ENCODE data around the gene C11orf68. TPM values are rescaled to one million over a fixed set of nuclear protein-coding genes. Genes with fewer than 3 reads are reported as not detected.

The C11orf68 gene
- total and polyA plus RNA-seq, 2 donors (not counting 1 experiment from before 2014, with no cell fraction given): 34.9 to 50.6 TPM

DNA sequence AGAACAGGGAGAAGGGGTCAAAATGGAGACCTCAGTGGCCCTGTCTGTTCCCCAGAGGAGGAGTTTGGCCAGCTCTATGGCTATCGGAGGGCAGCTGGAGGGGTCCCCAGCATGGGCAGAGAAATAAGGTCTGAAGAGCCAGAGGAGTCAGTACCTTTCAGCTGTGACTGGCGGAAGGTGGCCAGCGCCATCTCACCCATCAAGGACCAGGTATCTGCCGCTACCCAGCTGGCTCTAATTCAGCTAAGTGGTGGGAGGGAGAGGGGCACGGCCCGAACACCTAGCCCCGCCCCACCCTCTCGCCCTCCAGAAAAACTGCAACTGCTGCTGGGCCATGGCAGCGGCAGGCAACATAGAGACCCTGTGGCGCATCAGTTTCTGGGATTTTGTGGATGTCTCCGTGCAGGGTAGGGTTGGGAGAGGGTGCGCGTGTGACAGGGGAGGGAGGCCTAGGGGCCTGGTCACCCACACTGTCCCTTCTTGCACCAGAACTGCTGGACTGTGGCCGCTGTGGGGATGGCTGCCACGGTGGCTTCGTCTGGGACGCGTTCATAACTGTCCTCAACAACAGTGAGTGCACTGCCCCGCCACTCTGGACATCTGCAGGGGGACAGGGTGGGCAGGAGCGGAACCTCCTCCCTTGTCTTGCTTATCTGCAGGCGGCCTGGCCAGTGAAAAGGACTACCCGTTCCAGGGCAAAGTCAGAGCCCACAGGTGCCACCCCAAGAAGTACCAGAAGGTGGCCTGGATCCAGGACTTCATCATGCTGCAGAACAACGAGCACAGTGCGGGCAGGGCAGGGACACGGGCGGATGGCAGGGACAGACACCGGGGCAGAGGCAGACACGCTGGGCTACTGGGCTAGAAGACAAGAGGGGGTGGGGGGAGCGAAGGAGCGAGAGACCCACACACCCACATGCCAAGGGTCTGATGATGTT lies 36.5 kb downstream of the C11orf68 start:
- H3K27ac ChIP-seq (ENCODE audit: low read length in 2 of 2): no peak overlapping the region
- TF ChIP-seq EZH2 (IDR thresholded peaks at IDR 0.05; ENCODE audit: borderline replicate concordance, insufficient read depth, low read depth, low read length, poor library complexity, severe bottlenecking) (no peak), CTCF (IDR thresholded peaks at IDR 0.05) (no peak)
- H3K27me3 Mint-ChIP-seq: no peaks in the 10 kb centered on the region
- no peak overlapping the region for H3K9ac ChIP-seq (ENCODE audit: low read length)
- H3K4me1 ChIP-seq (ENCODE audit: control insufficient read depth in 2 of 2, insufficient read depth in 2 of 2, low read length in 2 of 2): peaks cover 11 to 34% of the 10 kb centered on the region in 2 donors
- H3K36me3 ChIP-seq (replicated peaks in 1 of 2; ENCODE audit: control extremely low read depth in 1 of 2, control insufficient read depth in 1 of 2, extremely low read depth in 1 of 2, insufficient read depth in 2 of 2, low read length in 1 of 2): peaks cover 0 to 31% of the 10 kb centered on the region in 2 experiments
- peaks cover 5% of the 10 kb centered on the region for H4K20me1 ChIP-seq (ENCODE audit: control insufficient read depth, insufficient read depth, low read length, poor library complexity, severe bottlenecking)
- no peak overlapping the region for H3K27ac Mint-ChIP-seq
- H3K4me3 Mint-ChIP-seq: no peak overlapping the region
- H3K27me3 ChIP-seq (replicated peaks in 1 of 4; ENCODE audit: control extremely low read depth in 1 of 4, control insufficient read depth in 3 of 4, insufficient read depth in 4 of 4, low read length in 3 of 4): no peaks in the 10 kb centered on the region
- H3K79me2 ChIP-seq (ENCODE audit: control insufficient read depth, insufficient read depth, low read length): peaks cover 19% of the 10 kb centered on the region
- H3K9me3 ChIP-seq (ENCODE audit: control extremely low read depth in 1 of 3, control insufficient read depth in 2 of 3, insufficient read depth in 1 of 3, low read length in 2 of 3): no peaks in the 10 kb centered on the region
- ATAC-seq (ENCODE audit: low read depth) (no peak), DNase-seq (no peak)
- H3K9me3 Mint-ChIP-seq (ENCODE audit: insufficient read depth): no peaks in the 10 kb centered on the region
- POLR2A ChIA-PET: interaction anchor here (1.6 kb wide), 1 partner anchor 171 kb away, joined by 12 read pairs; no protein-coding TSS in a partner anchor
- no peak overlapping the region for H3K4me2 ChIP-seq (replicated peaks; ENCODE audit: low read depth, low read length, poor library complexity, severe bottlenecking)
- peaks cover 37% of the 10 kb centered on the region for H3K4me1 Mint-ChIP-seq
- intact Hi-C loops (cut with micrococcal nuclease): no loop called here
- H3K4me3 ChIP-seq (ENCODE audit: control extremely low read depth in 1 of 5, extremely low read depth in 1 of 5, insufficient read depth in 1 of 5, low read depth in 2 of 5, low read length in 4 of 5): no peak overlapping the region
- H2AFZ ChIP-seq (ENCODE audit: insufficient read depth, low read depth, low read length, poor library complexity, severe bottlenecking): no peak overlapping the region
- CTCF ChIA-PET: interaction anchor here (1.0 to 15.5 kb wide), 6 partner anchors 14 to 171 kb away, joined by 3 to 244 read pairs (median 16); partner anchors contain the start of genes CFL1, KAT5 and MUS81
- 96% methylated on average over 23 of the region's 30 CpGs for WGBS (ENCODE audit: insufficient coverage)
